HG03432 (cell line): ENCODE data around the gene ARHGEF10L.
"Not testable (repeated sequence)": the region's sequence is repeated elsewhere in the genome, so short reads cannot be mapped to it uniquely, and the experiment has no call there.

Experiments used
- ATAC-seq: cut with Tn5 transposase; IDR thresholded peaks from one replicate; pipeline ENCODE4 v1.9.1; 2021; ENCODE audit warnings: mild to moderate bottlenecking, moderate library complexity; ENCODE audit not compliant: unreplicated experiment

Gene ARHGEF10L

DNA sequence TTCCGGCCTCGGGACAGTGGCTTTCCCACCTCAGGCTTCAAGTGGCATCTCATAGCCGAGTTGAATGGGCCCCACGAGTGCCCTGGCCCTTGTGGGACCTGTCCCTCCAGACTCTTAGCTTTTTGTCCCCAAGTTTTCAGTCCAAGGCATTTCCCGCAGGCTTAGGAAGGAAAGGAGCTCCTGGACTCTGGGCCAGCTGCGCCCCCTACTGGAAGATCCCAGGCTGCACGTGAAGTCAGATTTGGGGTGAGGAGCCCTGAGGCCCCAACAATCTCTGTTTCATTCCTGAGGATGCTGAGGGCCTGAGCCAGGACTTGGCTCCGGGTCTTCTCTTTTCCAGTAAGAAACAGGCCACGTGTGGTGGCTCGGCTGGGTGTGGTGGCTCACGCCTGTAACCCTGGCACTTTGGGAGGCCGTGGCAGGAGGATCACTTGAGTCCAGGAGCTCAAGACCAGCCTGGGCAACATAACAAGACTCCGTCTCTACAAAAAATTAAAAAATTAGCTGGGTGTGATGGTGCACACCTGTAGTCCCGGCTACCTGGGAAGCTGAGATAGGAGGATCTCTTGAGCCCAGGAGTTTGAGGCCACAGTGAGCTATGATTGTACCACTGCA is 67.4 kb downstream of the ARHGEF10L start:
- ATAC-seq = no peak

GRCh38 chr1:17607644-17608581 is 68.4 kb downstream of the ARHGEF10L start:
- ATAC-seq = no peak

- no peak for ATAC-seq
Observed at GRCh38 chr1:17609529-17609928, 70.0 kb downstream of the ARHGEF10L start.

GRCh38 chr1:17610085-17610484 is 70.6 kb downstream of the ARHGEF10L start:
- ATAC-seq = no peak

DNA sequence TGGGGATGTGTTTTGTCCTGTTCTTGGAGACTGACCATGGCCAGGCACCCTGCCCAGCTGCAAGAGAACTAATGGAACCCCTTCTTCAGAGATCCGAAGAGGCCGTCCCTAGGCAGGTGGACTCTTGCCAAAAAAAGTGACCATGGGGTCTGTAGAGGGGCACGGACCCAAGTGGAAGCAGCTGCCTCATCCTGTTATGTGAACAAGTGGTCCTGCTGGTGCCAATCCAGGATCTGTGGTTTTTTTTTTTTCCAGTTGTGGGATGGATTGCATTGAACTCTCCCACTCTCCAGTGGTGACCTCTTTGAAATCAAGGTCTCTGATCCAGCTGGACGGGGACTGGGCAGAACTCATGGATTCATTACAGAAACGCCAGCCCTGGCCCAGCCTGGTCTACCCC is 71.2 kb downstream of the ARHGEF10L start:
- no peak for ATAC-seq

GRCh38 chr1:17611991-17612390 is 72.5 kb downstream of the ARHGEF10L start:
- ATAC-seq = no peak

GRCh38 chr1:17612831-17613230 is 73.3 kb downstream of the ARHGEF10L start:
- no peak for ATAC-seq

DNA sequence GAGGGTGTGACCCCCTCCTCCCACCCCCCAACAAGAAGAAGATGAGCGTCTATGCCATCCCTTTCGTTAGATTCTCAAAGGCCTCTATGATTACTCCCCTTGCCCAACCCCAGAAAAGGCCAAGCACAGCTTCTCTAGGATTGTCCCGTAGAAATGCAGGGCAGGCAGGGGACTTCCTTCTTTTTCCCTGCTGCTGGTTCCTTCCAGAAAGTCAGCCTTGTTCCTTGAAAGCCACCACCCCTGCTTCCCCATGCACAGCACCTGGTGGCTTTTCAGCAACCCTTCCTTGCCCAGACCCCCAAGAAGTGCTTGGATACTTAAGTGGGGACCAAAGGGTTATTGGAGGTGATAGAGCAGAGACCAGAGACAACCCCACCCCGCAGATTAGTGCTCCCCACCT is 75.1 kb downstream of the ARHGEF10L start:
- ATAC-seq = no peak

DNA sequence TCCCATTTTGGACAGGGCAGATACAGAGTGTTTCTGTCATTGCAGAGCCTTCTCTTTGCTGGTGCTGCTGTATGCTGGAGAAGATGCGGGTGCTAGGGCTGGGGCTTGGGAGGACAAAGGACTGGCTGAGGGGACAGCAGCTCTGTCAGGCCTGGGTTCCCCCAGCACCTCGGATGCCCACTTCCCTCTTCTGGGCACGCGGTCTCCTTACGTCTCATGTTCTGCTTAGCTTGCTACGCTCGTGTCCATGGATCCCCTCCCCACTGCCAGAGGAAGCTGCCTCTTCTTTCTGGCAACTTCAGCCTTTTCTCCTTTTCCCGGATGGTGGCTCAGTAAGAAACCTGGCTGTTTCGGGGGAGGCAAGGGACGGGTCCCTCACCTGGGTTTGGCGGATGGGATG is 75.7 kb downstream of the ARHGEF10L start:
- ATAC-seq = no peak

- no peak for ATAC-seq
Observed at GRCh38 chr1:17615959-17616358, 76.5 kb downstream of the ARHGEF10L start.

DNA sequence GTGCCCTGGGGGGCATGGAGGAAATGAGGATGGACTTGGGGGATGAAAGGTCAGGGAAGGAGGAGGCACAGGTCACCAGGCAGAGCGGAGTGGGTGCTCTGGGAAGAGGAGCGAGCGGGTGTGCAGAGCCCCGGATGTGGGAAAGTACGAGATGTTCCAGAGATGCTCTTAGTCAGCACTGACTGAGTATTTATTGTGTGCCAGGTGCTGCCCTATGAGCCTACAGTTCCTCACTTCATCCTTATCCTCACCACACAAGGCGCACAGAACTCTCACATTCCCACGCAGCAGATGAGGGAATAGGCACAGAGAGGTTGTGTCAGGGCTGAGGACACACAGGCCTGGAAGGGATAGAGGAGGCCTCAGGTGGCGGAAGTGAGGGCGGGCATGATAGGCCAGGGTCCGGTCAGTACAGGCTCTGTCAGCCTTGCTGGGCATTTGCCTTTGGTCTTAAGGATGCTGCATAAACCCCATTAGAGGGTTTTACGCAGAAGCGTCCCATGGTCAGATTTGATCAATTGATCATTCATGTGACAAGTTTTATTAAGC is 77.3 kb downstream of the ARHGEF10L start:
- no peak for ATAC-seq

GRCh38 chr1:17617787-17618557 is 78.5 kb downstream of the ARHGEF10L start:
- no peak for ATAC-seq

DNA sequence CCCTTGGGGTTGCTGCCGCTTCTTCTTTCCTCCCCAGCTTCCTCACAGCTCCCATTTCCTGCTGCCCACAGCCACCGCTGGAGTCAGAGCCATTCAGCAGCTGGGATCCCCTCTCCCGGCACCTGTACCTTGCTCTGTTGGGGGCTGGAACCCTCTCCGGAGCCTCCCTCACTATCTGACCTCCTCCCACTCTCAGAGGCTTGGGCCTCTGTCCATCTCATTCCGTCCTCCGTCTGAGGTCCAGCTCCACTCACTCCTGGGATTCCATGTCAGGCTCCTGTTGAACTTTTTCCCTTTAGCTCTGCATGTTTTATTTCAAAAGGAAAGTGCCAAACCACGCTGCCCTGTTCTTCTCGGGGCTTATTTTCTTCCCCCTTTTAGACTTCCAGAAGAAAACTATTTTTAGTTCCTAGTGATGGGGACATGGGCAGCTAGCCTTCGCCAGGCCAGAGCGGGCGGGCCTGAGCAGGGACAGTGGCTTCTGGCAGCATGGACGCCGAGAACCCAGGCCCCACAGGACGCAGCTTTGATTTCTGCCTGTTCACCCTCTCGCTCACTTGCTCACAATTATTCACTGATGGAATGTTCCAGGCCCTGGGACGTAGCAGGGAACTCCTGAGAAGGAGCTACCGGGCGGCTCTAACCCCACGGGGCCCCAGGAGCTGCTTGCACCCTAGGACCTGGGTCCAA is 79.2 kb downstream of the ARHGEF10L start:
- no peak for ATAC-seq

DNA sequence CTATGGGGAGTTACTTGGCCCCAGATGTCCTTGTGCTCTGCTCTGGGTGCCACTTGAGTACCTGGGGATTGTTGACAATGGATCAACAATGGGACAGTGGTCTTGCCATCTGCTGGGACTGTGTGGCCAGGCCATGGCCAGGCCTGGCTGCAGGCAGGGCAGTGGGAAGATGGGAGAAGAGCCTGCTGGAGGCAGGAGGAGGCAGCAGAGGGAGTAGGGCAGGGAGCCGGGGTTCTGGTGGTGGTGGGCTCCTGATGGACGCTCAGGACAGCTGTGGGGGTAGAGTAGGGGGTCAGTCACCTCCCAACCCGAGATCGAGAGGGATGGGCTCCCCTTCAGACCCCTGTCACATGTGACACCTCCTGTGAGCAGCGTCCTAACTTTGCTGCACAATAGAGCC is 81.0 kb downstream of the ARHGEF10L start:
- ATAC-seq = no peak

- no peak for ATAC-seq
Observed at GRCh38 chr1:17621691-17622090, 82.2 kb downstream of the ARHGEF10L start.

GRCh38 chr1:17622823-17623222 is 83.3 kb downstream of the ARHGEF10L start:
- ATAC-seq = no peak

DNA sequence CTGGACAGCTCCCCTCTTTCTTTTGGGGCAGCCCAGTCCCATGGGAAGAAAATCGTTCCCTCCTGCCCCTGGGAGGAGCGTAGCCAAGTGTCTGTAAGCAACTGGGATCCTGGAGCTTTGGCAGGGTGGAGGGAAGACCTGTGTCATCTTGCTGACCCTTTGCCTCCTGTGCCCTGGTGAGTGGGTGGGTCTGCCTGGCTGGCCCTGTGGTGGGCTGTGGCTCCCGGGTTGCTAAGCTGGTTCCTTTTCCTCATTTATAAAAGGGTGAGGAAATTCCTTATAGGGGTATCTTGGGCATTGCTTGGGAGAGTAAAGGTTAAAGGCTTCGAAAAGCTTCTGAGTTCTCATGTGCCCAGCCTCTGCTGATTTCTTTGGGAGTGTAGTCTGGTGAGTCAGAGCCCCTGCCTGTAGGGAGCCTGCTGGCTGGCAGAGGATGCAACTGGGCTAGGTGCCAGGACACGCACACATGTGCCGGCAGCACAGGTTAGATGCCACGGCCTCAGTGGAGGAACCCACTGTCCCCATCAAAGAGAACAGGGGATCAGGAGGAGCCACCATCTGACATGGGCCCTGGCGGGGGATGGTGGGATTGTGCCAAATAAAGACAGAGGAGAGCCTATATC is 85.2 kb downstream of the ARHGEF10L start:
- ATAC-seq = no peak

- no peak for ATAC-seq
Observed at GRCh38 chr1:17627239-17628052, 87.9 kb downstream of the ARHGEF10L start.

DNA sequence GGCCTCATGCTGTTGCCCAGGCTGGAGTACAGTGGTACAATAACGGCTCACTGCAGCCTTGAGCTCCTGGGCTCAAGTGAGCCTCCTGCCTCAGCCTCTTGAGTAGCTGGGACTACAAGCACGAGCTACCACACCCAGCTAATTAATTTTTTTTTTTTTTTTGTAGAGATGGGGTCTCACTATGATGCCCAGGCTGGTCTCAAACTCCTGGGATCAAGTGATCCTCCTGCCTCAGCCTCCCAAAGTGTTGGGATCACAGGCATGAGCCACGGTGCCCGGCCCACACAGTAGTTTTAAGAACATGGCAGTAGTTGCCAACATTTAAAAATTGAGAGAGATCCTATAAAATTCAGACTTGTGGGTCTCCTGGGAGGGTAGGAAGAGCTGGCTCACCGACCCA is 89.5 kb downstream of the ARHGEF10L start:
- ATAC-seq = not testable (repeated sequence)
